ENCODE measurements around the gene ATOH8. TPM values are rescaled to one million over a fixed set of nuclear protein-coding genes. Genes with fewer than 3 reads are reported as not detected.

ATOH8 gene
- total RNA-seq, 2 experiments from 2014 or later = 0.44 TPM; not detected in 1

GRCh38 chr2:85763132-85763531 lies 9.3 kb downstream of the ATOH8 start:
- H3K4me3 ChIP-seq (ENCODE audit: low read depth, low read length, poor library complexity, severe bottlenecking) = no peak overlapping the region
- H3K27ac ChIP-seq (ENCODE audit: low read depth, low read length, poor library complexity, severe bottlenecking) = no peak overlapping the region
- no peak for DNase-seq (ENCODE audit: low spot score)
- CTCF ChIA-PET (ENCODE audit: unreplicated experiment) = no interaction called here
- no peaks in the 10 kb centered on the region for H4K20me1 ChIP-seq (ENCODE audit: insufficient read depth, low read length)
- BruUV-seq (replicated peaks) = no TSS peak
- intact Hi-C loops (cut with micrococcal nuclease; ENCODE audit: unreplicated experiment) = no loop called here
- no peaks in the 10 kb centered on the region for H3K79me2 ChIP-seq (ENCODE audit: insufficient read depth, low read depth, low read length)
- TF ChIP-seq CTCF (conservative IDR thresholded peaks at IDR 0.05; ENCODE audit: low read length) = no peak
- TF ChIP-seq EZH2phosphoT487 (IDR thresholded peaks at IDR 0.05; ENCODE audit: borderline replicate concordance, low read depth, low read length) = no peak
- no peaks in the 10 kb centered on the region for H3K9me3 ChIP-seq (ENCODE audit: low read length)
- no peak overlapping the region for H2AFZ ChIP-seq (ENCODE audit: low read length)
- no peaks in the 10 kb centered on the region for H3K36me3 ChIP-seq (ENCODE audit: insufficient read depth, low read length)
- no peaks in the 10 kb centered on the region for H3K4me1 ChIP-seq (ENCODE audit: insufficient read depth, low read length, poor library complexity, severe bottlenecking)
- no peaks in the 10 kb centered on the region for H3K9me2 ChIP-seq (ENCODE audit: insufficient read depth, low read length)
- H3K4me2 ChIP-seq (ENCODE audit: low read length) = no peak overlapping the region
- POLR2A ChIA-PET = interaction anchor here (0.7 kb wide), 1 partner anchor 8 kb away, joined by 4 read pairs; no protein-coding TSS in a partner anchor

DNA sequence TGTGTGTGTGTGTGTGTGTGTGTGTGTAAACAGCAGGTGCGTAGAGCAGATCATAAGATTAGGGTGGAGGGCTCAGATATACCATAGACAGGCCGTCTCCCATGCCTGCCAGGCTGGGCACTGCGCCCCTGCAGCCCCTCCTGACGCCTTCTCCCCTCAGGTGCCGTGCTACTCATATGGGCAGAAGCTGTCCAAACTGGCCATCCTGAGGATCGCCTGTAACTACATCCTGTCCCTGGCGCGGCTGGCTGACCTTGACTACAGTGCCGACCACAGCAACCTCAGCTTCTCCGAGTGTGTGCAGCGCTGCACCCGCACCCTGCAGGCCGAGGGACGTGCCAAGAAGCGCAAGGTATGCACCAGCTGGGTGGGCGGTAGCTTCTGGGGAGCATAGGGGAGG lies 10.0 kb downstream of the ATOH8 start:
- Histone ChIP-seq H3K9me3 (ENCODE audit: low read length) (no peaks in the 10 kb centered on the region), H3K4me2 (ENCODE audit: low read length) (no peak overlapping the region), H3K27ac (ENCODE audit: low read depth, low read length, poor library complexity, severe bottlenecking) (no peak overlapping the region), H3K79me2 (ENCODE audit: insufficient read depth, low read depth, low read length) (no peaks in the 10 kb centered on the region), H3K9me2 (ENCODE audit: insufficient read depth, low read length) (no peaks in the 10 kb centered on the region), H3K36me3 (ENCODE audit: insufficient read depth, low read length) (no peaks in the 10 kb centered on the region), H3K4me3 (ENCODE audit: low read depth, low read length, poor library complexity, severe bottlenecking) (no peak overlapping the region), H2AFZ (ENCODE audit: low read length) (no peak overlapping the region), H3K4me1 (ENCODE audit: insufficient read depth, low read length, poor library complexity, severe bottlenecking) (no peaks in the 10 kb centered on the region), H4K20me1 (ENCODE audit: insufficient read depth, low read length) (no peaks in the 10 kb centered on the region)
- ChIA-PET POLR2A (no interaction called here), CTCF (ENCODE audit: unreplicated experiment) (no interaction called here)
- no peak for DNase-seq (ENCODE audit: low spot score)
- intact Hi-C loops (cut with micrococcal nuclease; ENCODE audit: unreplicated experiment) = no loop called here
- BruUV-seq (replicated peaks) = no TSS peak
- TF ChIP-seq CTCF (conservative IDR thresholded peaks at IDR 0.05; ENCODE audit: low read length) (no peak), EZH2phosphoT487 (IDR thresholded peaks at IDR 0.05; ENCODE audit: borderline replicate concordance, low read depth, low read length) (no peak)

DNA sequence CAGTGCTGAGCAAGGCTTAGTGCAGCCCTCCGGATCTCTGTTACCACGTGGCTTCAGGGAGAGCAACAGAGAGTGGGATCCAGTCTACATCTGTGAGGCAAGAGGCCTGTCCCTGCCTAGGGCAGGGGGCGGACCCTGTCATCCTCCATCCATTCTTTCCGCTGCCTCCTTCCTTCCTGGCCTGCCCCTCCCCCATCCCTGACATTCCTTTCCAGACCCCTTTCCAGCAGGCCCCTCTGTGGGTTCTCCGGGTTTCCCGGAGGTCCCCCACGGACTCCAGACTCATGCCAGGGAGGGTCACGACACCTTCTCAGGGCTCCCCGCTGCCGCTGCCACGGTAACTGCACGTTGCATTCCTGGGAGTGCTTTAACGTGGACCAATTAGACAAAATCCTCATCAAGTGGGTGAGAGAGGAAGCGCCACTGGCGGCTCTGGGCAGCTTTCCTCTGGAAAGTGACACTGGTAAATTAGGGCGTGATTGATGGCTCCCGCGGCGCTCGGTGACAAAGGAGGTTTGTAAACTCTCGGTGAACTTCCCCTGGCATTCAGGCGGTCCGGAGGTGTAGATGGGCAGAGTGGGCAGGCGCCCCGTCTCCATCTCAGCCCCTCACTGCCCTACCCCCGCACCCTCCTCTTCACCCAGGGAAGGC lies 11.4 kb downstream of the ATOH8 start:
- Histone ChIP-seq H4K20me1 (ENCODE audit: insufficient read depth, low read length) (no peaks in the 10 kb centered on the region), H3K36me3 (ENCODE audit: insufficient read depth, low read length) (no peaks in the 10 kb centered on the region), H3K4me2 (ENCODE audit: low read length) (no peak overlapping the region), H2AFZ (ENCODE audit: low read length) (no peak overlapping the region), H3K4me3 (ENCODE audit: low read depth, low read length, poor library complexity, severe bottlenecking) (no peak overlapping the region), H3K27ac (ENCODE audit: low read depth, low read length, poor library complexity, severe bottlenecking) (no peak overlapping the region), H3K4me1 (ENCODE audit: insufficient read depth, low read length, poor library complexity, severe bottlenecking) (no peaks in the 10 kb centered on the region), H3K79me2 (ENCODE audit: insufficient read depth, low read depth, low read length) (no peaks in the 10 kb centered on the region), H3K9me2 (ENCODE audit: insufficient read depth, low read length) (no peaks in the 10 kb centered on the region), H3K9me3 (ENCODE audit: low read length) (no peaks in the 10 kb centered on the region)
- no peak for DNase-seq (ENCODE audit: low spot score)
- ChIA-PET CTCF (ENCODE audit: unreplicated experiment) (no interaction called here), POLR2A (interaction anchor here (0.6 kb wide), 1 partner anchor 551 kb away, joined by 4 read pairs; no protein-coding TSS in a partner anchor)
- no TSS peak for BruUV-seq (replicated peaks)
- no peak for TF ChIP-seq CTCF (conservative IDR thresholded peaks at IDR 0.05; ENCODE audit: low read length)
- no peak for TF ChIP-seq EZH2phosphoT487 (IDR thresholded peaks at IDR 0.05; ENCODE audit: borderline replicate concordance, low read depth, low read length)
- intact Hi-C loops (cut with micrococcal nuclease; ENCODE audit: unreplicated experiment) = no loop called here
